ENCODE results near the gene ALPK3.

The ALPK3 gene

DNA sequence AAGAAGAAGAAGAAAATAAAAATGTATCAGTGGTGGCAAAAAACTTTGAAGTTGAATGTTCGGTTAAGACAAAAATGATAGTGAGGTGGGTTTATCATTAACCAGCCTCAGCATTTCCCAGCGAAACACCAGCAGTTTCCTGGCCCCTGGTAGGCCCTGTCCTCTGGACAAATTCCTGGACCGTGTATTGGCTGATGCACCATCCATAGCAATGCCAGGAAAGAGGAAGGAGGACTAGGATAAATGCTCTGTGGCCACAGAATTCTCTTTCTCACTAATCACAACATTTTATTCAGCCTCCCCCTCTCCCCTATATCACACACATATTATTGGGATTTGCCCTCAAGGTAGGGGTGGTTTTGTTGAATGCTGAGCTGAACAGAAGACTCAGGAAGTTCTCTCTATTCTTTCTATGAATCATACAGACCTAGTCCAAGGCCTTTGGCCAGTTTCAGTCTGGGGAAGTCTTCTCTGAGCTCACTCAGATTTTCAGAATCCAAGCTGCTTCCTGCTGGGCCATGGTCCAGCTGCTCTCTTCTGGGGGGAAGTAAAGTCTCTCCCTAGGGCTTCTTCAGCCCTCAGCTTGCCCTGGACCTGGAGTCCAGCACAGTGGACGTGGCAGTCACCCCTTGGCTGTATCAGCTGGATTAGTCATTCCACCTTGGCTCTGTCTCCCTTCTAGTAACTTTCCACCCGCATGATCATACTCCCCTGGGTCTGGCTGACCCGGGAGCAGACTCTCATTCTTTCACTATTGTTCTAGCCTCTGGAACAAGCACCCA lies 94.9 kb downstream of the ALPK3 start:
- no peaks in the 10 kb centered on the region for H3K9me3 ChIP-seq (ENCODE audit: insufficient read depth, low read depth, low read length)
- no peak overlapping the region for H3K4me3 ChIP-seq (ENCODE audit: low read length)
- H3K36me3 ChIP-seq (ENCODE audit: insufficient read depth, low read length): no peaks in the 10 kb centered on the region
- H3K27ac ChIP-seq (ENCODE audit: low read depth, low read length): no peak overlapping the region
- no peaks in the 10 kb centered on the region for H3K27me3 ChIP-seq (ENCODE audit: insufficient read depth, low read length)
- peaks cover 9% of the 10 kb centered on the region; the same call in 1 of the 2 replicates for H3K4me1 ChIP-seq (ENCODE audit: insufficient read depth, low read length)
- 85% methylated on average over 6 of the region's 6 CpGs for WGBS
- no peak overlapping the region for H3K9ac ChIP-seq (ENCODE audit: low read depth, low read length)

DNA sequence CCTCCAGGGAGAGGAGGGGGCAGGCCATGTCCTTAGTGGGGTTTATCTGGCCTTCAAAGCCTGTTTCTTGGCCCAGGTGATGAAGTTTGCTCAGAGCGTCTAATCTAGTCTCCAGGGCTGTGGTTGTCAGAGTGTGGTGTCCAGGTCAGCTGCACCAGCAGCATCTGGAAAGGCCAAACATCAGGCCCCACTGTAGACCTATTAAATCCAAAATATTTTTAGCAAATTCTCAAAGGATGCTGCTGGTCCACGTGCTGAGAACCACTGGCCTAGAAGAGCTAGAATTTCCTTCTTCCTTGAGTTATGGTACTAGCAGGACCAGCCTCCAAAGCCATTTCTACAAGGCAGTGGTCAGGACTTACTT lies 96.2 kb downstream of the ALPK3 start:
- WGBS: 89% methylated on average over 2 of the region's 2 CpGs
- Histone ChIP-seq H3K9me3 (ENCODE audit: insufficient read depth, low read depth, low read length) (no peaks in the 10 kb centered on the region), H3K4me1 (ENCODE audit: insufficient read depth, low read length) (peaks cover 9% of the 10 kb centered on the region; the same call in 1 of the 2 replicates), H3K36me3 (ENCODE audit: insufficient read depth, low read length) (no peaks in the 10 kb centered on the region), H3K9ac (ENCODE audit: low read depth, low read length) (no peak overlapping the region), H3K4me3 (ENCODE audit: low read length) (no peak overlapping the region), H3K27me3 (ENCODE audit: insufficient read depth, low read length) (no peaks in the 10 kb centered on the region), H3K27ac (ENCODE audit: low read depth, low read length) (no peak overlapping the region)

DNA sequence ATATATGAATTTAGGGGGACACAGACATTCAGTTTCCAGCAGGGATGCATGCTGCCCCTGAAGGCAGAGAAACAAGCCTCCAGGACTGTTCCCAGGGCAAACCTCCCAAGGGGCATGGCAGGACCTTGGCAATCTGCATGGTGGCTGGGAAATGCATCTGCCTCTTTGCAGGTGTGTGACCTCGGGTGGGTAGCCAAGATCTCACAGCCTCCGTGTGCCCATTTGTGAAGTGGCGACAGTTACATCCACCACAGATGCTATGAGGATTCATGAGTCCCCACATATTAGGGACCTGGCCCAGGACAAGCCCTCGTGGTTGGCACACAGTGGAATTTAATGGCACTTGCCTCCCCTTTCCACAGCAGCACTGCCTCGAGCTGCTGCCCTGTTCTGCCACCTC lies 97.2 kb downstream of the ALPK3 start:
- WGBS: 86% methylated on average over 5 of the region's 5 CpGs
- H3K4me3 ChIP-seq (ENCODE audit: low read length): no peak overlapping the region
- no peaks in the 10 kb centered on the region for H3K9me3 ChIP-seq (ENCODE audit: insufficient read depth, low read depth, low read length)
- H3K27ac ChIP-seq (ENCODE audit: low read depth, low read length): no peak overlapping the region
- H3K36me3 ChIP-seq (ENCODE audit: insufficient read depth, low read length): no peaks in the 10 kb centered on the region
- H3K27me3 ChIP-seq (ENCODE audit: insufficient read depth, low read length): no peaks in the 10 kb centered on the region
- H3K4me1 ChIP-seq (ENCODE audit: insufficient read depth, low read length): peaks cover 9% of the 10 kb centered on the region; the same call in 1 of the 2 replicates
- H3K9ac ChIP-seq (ENCODE audit: low read depth, low read length): no peak overlapping the region

DNA sequence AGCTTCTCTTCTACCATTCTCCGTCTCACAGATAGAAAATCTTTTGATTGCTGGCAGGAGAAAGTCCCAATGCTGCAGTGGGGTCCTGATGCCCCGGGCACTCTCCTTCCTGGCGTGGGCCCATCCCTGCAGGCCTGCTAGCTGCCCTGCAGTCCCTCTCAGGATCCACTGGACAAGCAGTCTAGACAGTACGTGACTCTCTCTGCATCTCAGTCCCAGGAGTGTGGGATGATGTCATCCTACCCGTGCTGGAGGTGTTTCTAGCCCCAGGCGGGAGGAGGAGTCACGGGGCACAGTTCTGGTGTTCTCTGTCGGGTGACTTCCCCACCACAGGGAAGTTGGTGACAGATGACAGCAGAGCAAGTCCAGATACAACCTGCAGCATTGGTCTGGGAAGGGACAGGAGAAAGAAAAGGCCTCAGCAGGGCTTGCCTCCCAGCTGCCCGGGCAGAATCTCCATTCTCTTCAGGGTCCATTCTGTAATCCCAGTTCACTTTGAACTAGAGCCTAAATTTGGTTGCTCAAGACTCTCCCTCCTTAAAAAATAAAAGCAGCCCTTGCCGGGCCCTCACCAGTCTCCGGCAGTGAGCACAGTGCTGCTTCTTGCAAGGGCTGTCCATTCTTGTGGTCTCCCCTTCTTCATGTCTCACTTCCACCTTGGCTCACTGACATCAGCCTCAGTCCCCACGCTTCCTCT lies 97.9 kb downstream of the ALPK3 start:
- H3K9ac ChIP-seq (ENCODE audit: low read depth, low read length): no peak overlapping the region

DNA sequence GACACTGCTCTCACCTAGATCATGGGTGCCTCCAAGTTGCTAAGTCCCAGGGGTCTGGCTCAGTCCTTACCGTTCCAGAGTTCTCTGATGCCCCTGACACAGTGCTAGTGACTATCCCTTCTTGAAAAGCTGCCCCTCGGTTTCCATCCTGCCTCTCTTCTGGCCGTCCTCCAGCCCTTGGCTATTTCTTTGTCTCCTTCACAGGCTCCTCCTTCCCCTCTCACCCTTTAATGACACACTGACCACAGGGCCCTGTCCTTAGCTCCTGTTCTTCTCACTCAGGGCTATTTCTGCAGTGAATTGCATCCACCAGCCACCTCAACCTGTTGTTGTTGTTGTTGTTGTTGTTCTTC lies 98.4 kb downstream of the ALPK3 start:
- H3K9ac ChIP-seq (ENCODE audit: low read depth, low read length): no peak overlapping the region
- no peaks in the 10 kb centered on the region for H3K27me3 ChIP-seq (ENCODE audit: insufficient read depth, low read length)
- WGBS: 79% methylated on average over 3 of the region's 3 CpGs
- H3K27ac ChIP-seq (ENCODE audit: low read depth, low read length): no peak overlapping the region
- H3K36me3 ChIP-seq (ENCODE audit: insufficient read depth, low read length): no peaks in the 10 kb centered on the region
- H3K4me1 ChIP-seq (ENCODE audit: insufficient read depth, low read length): peaks cover 9% of the 10 kb centered on the region; the same call in 1 of the 2 replicates
- H3K4me3 ChIP-seq (ENCODE audit: low read length): no peak overlapping the region
- no peaks in the 10 kb centered on the region for H3K9me3 ChIP-seq (ENCODE audit: insufficient read depth, low read depth, low read length)

More for the DNA sequence above, 97.9 kb downstream of the ALPK3 start:
- WGBS: 66% methylated on average over 12 of the region's 12 CpGs
- Histone ChIP-seq H3K27ac (ENCODE audit: low read depth, low read length) (no peak overlapping the region), H3K9me3 (ENCODE audit: insufficient read depth, low read depth, low read length) (no peaks in the 10 kb centered on the region), H3K27me3 (ENCODE audit: insufficient read depth, low read length) (no peaks in the 10 kb centered on the region), H3K4me3 (ENCODE audit: low read length) (no peak overlapping the region), H3K36me3 (ENCODE audit: insufficient read depth, low read length) (no peaks in the 10 kb centered on the region), H3K4me1 (ENCODE audit: insufficient read depth, low read length) (peaks cover 9% of the 10 kb centered on the region; the same call in 1 of the 2 replicates)

DNA sequence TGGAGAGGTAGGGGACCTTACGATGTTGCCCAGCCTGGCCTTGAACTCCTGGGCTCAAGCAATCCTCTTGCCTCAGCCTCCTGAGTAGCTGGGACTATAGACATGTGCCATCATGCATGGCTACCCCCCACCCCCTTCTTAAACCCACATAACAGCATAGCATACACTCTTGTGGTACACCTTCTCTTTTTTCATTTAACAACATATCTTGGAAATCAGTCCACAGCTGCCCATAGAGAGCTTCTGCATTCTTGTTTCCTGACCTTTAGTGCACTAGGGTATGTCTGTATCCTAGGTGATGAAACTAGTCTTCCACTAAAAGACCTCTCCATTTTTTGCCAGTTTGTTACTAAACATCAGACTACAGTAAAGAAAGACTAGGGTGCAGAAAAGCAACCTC lies 100.3 kb downstream of the ALPK3 start:
- H3K27me3 ChIP-seq (ENCODE audit: insufficient read depth, low read length): no peaks in the 10 kb centered on the region
- peaks cover 9% of the 10 kb centered on the region; the same call in 1 of the 2 replicates for H3K4me1 ChIP-seq (ENCODE audit: insufficient read depth, low read length)
- H3K4me3 ChIP-seq (ENCODE audit: low read length): no peak overlapping the region
- no peak overlapping the region for H3K9ac ChIP-seq (ENCODE audit: low read depth, low read length)
- WGBS: 92% methylated on average over 1 of the region's 1 CpG
- H3K36me3 ChIP-seq (ENCODE audit: insufficient read depth, low read length): no peaks in the 10 kb centered on the region
- H3K27ac ChIP-seq (ENCODE audit: low read depth, low read length): no peak overlapping the region
- H3K9me3 ChIP-seq (ENCODE audit: insufficient read depth, low read depth, low read length): no peaks in the 10 kb centered on the region

DNA sequence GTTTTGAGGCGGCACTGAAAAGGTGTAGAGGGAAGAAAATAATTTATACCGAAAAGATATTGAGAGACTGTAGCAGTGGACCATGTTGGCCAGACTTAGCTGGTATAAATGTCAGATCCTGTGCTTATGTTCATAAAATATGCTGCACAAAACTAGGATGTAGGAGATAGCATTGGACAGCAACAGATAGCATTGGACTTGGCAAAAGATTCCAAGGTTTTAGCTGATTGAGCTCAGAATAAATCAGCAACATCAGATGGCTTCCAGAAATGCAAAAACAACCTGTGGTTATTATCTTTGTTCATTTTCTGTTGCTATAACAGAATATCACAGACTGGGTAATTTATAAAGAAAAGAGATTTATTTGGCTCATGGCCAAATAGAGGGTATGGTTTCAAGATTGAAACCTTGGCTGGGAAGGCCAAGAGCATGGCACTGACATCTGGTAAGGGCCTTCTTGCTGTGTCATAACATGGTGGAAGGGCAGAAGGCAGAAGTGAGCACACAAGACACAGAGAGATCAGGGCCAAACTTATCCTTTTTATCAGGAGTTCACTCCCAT lies 102.0 kb downstream of the ALPK3 start:
- WGBS: 91% methylated on average over 2 of the region's 2 CpGs

DNA sequence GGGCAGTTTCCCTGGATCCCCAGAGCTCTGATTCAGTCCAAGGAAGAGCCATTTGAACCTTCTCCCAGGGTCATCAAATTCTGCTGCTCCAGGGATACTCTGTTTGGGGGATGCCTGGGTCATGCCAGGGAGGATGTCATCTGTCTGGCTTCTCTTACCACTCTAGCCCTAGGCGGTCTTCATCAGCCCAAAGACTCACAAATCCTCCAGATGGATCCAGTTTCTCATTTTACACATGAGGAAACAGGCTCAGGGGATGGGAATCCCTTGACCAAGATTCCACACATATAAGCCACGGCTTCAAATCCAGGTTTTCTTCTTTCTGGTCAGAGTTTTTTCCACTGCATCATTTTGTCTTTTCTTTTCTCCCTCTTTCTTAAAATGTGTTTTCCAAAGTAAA lies 104.0 kb downstream of the ALPK3 start:
- WGBS: 89% methylated on average over 2 of the region's 2 CpGs
- Histone ChIP-seq H3K4me1 (ENCODE audit: insufficient read depth, low read length) (no peaks in the 10 kb centered on the region), H3K9ac (ENCODE audit: low read depth, low read length) (no peak overlapping the region), H3K4me3 (ENCODE audit: low read length) (no peak overlapping the region), H3K27me3 (ENCODE audit: insufficient read depth, low read length) (no peaks in the 10 kb centered on the region), H3K27ac (ENCODE audit: low read depth, low read length) (no peak overlapping the region), H3K9me3 (ENCODE audit: insufficient read depth, low read depth, low read length) (no peaks in the 10 kb centered on the region), H3K36me3 (ENCODE audit: insufficient read depth, low read length) (no peaks in the 10 kb centered on the region)

More for the DNA sequence above, 102.0 kb downstream of the ALPK3 start:
- Histone ChIP-seq H3K4me3 (ENCODE audit: low read length) (no peak overlapping the region), H3K9ac (ENCODE audit: low read depth, low read length) (no peak overlapping the region), H3K27ac (ENCODE audit: low read depth, low read length) (no peak overlapping the region), H3K4me1 (ENCODE audit: insufficient read depth, low read length) (peaks cover 9% of the 10 kb centered on the region; the same call in 1 of the 2 replicates), H3K9me3 (ENCODE audit: insufficient read depth, low read depth, low read length) (no peaks in the 10 kb centered on the region), H3K27me3 (ENCODE audit: insufficient read depth, low read length) (no peaks in the 10 kb centered on the region), H3K36me3 (ENCODE audit: insufficient read depth, low read length) (no peaks in the 10 kb centered on the region)

DNA sequence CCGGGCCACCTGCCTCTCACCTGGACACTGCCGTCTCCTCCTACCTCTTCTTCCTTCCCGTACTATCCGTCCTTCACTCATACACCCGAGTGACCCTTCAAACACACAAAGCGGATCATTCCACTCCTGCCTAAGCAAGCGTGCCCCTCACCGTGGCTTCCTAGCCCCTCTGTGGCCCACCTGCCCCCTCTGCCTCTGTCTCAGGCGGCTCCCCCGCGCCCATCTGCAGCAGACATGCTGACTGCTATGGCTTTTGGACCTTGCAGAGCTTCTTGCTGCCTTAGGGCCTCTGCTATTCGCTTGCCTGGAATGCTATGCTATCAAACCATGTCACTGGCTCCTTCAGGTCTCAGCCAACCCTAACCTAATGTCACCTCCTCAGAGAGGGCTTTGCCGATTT lies 105.4 kb downstream of the ALPK3 start:
- Histone ChIP-seq H3K9ac (ENCODE audit: low read depth, low read length) (no peak overlapping the region), H3K4me1 (ENCODE audit: insufficient read depth, low read length) (no peaks in the 10 kb centered on the region), H3K36me3 (ENCODE audit: insufficient read depth, low read length) (no peaks in the 10 kb centered on the region), H3K4me3 (ENCODE audit: low read length) (no peak overlapping the region), H3K9me3 (ENCODE audit: insufficient read depth, low read depth, low read length) (no peaks in the 10 kb centered on the region), H3K27me3 (ENCODE audit: insufficient read depth, low read length) (no peaks in the 10 kb centered on the region), H3K27ac (ENCODE audit: low read depth, low read length) (no peak overlapping the region)
- WGBS: 90% methylated on average over 13 of the region's 13 CpGs
